Urothelium cell line (cell line): Measurements from ENCODE around the gene APRT.
A peak's percentile ranks its signal among the peaks of the same experiment; 100 is the strongest.
"Not testable (repeated sequence)": the region's sequence is repeated elsewhere in the genome, so short reads cannot be mapped to it uniquely, and the experiment has no call there.

ENCODE experiments used
- DNase-seq: peaks from one replicate; pipeline ENCODE4 v3.0.0; 2011; ENCODE audit warnings: low spot score, mixed read lengths
- FAIRE-seq: peaks from 2 replicates; lab custom pipeline; 2011; peaks lifted over from hg19 to GRCh38; lab: Jason Lieb, UNC

Gene APRT

GRCh38 chr16:88790312-88791211 is 21.2 kb downstream of the APRT start:
- DNase-seq: peak; percentile 70

GRCh38 chr16:88789594-88789993 is 22.1 kb downstream of the APRT start:
- no peak for FAIRE-seq
- DNase-seq: no peak

More at GRCh38 chr16:88790312-88791211, 21.2 kb downstream of the APRT start:
- peak; percentile 5 for FAIRE-seq

DNA sequence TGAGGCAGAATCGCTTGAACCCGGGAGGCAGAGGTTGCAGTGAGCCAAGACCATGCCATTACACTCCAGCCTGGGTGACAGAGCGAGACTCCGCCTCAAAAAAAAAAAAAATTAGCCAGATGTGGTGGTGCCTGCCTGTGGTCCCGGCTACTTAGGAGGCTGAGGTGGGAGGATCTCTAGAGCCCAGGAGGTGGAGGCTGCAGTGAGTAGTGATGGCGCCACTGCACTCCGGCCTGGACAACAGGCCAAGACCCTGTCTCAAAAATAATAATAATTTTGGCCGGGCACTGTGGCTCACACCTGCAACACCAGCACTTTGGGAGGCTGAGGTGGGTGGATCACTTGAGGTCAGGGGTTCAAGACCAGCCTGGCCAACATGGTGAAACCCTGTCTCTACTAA is 23.0 kb downstream of the APRT start:
- not testable (repeated sequence) for FAIRE-seq, DNase-seq

GRCh38 chr16:88787579-88788314 is 24.0 kb downstream of the APRT start:
- no peak for DNase-seq
- FAIRE-seq: no peak

DNA sequence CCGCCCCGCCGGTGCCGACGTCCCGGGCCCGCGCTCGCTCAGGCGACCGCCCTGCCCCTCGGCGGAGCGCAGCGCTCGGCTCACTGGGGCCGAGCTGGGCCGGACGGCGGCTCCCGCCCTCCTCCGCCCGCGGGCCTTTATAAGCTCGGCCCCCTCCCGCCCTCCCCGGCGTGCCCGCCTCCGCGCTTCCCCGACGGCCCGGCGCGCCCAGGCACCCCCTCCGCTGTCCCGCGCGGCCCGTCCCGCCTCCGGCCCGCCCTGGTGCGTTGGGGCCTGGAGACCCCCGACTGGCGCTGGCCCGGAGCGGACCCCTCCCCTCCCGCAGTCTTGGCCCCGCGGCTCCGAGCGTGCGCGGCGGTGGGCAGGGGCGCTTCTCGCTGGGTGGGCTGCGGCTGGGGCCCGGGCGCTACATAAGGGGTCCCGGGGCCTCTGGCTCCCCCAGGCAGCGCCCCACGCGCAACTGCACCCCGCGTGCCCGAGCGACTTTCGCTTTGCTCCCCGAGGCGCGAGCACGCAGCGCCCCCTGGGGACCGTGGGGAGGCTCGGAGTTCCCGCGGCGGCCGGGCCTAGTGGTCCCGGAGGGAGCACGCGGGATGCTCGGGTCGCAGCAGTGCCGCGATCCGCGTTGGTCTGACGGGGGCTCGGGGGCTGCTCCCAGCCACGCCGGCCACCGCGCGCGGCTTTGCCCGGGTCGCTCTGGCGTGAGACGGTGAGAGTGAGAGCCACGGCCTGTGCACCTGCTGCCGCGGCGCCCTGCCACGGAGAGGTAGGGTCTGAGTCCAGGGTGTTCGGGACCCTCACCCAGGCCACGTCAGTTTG is 26.4 kb downstream of the APRT start, which contains the start of gene PIEZO1:
Gene PIEZO1 (minus strand): TSS at position 115 of the 819 bp plus-strand sequence. CDS start 256 bp downstream, outside the sequence.
- DNase-seq (peak; percentile 91), FAIRE-seq (no peak)

GRCh38 chr16:88784856-88785105 is 26.9 kb downstream of the APRT start:
- DNase-seq: no peak
- FAIRE-seq: no peak

DNA sequence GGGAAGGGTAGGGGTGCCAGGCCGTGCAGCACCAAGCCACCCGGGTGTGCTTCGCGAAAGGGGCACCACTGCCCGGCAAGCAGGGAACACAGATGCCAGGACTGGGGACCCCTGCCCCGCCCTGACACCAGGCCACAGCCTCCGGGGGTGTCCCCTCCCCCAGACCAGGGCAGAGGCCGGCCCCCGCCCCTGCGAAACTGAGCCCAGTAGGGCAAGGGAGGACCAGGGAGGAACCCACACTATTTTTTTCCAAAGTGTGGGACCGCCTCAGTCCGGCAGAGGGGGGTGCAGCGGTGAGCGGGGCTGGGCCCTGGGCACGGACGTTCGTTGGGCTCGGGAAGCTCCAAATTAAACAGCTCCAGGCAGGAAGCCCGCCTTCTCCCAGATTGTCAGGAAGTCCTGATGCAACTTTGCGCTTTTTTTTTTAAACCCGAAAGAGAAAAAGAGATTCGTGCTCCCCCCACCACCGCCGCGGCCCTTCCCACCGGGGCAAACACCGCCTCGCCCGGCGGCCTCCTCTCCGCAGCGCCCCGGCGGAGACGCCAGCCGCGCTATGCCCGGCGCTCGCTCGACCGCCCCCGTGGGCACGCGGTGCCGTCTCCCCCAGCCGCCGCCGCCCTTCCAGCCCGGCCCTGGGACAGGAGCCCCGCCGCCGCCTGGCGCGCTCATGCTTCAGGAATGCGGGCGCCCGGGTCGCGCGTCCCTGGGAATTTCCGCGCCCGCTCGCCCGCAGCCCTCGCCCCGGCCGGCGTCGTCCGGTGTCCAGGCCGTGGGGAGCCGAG is 27.5 kb downstream of the APRT start:
- DNase-seq (peak; percentile 76), FAIRE-seq (no peak)

DNA sequence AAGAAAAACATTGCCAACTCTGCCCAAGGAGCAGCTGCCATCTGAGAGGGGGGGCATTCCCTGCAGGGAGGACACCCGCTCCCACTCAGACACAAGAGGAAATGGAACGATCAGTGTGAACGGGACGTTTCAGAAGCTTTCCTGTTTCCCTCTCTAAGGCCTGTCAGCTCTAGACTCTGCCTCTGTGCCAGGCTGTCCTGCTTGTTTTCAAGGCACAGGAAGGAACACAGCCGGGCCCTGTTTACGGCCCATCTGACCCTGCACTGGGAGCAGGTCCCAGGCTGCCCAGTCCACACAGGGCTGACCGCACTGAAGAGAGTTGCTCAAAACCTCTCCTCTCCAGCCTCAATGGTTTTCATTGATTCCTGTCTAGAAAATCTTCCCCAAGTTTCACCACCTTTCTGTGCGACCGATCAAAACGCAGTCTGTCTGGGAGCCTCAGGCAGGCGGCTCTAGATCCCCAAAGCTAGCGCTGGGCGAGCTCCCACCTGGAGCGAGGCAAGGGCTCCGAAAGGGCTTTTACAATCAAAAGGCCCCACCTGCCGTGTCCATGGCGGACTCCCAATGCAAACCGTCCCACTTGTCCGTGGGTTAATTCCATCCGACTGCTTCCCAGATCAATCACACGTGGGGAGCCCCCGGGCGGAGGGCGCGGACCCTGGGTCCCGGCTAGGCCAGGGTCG is 28.2 kb downstream of the APRT start:
- no peak for FAIRE-seq

DNA sequence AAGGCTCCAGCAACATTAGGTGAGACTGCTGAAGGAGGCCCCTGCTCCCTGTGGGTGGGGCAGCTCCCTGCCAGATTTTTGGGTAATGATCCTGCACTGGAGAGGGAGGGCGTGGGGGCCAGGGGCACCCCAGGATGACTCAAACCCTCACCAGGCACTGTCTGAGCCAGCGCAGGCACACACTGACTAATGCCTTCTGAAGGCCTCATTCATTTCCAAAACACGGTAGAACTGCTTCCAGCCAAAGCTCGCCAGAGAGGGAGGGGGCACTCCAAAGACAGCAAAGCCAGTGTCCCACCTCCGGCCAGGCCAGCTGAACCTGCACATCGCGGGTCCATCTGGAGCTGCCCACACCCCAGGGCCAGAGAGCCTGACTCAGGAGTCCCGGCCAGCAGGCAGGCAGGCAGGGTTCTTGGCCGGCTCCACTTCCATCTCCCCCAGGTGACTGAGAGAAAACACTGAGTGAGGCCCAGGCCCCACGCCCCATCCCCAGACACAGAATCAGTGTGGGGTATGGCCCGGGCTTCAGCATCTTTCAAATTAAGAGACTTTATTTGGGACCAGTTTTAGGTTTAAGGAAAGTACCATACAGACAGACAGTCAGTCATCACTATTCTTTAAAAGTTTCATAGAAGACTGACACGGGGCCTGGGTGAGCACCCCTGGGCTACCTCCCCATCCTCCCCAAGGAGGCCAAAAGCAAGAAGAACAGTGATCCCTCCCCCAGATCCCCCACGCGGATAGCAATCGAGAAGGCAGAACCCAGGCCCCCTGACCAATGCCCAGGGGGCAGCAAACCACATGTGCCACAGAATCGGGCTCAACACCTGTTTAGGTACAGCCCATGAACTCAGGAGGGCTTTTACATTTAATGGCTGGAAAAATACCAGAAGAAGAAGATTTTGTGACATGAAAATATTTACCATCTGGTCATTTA is 29.0 kb downstream of the APRT start:
- DNase-seq (peak; percentile 70), FAIRE-seq (no peak)

More for the DNA sequence above, 28.2 kb downstream of the APRT start:
- no peak for DNase-seq

DNA sequence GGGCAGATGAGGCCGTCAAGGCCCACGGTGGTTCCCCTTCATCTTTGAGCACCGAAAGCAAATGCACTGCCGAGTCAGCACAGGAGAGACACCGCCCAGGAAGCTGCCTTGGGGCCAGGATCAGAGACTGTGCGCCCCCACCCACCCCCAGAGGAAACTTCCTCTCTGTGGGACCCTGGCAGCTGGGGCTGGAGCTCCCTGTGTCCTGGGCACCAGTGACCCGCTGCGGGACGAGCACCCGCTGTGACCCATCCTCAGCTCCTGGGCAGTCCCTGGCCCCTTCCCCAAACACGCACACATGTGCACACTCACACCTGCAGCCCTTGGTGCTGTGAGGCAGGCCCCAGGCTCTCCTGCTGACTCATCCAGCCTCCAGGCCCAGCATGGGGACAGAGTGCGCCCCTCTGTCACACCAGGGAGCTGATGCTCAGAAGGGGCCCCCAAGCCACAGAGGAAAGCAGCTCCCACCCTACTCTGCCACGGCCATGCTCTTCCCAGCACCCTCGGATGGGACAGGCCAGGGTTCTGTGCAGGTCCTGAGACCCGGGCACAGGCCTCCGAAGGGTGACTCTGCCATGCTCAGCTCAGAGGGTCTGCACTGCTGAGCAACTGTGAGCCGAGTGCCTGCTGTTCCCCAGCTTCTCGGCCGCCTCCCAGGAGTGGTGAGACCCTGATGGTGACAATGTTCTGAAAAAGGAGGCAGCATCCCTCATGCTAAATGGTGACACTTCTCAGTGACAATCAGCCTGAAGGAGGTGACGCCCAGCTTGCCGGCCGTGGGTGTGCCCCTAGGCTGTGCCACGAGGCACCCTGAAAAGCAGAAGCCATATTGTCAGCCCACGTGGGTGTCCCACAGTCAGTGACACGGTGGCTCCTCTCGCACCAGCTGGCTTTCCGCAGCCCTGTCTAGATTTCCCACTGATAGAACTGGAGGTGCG is 30.3 kb downstream of the APRT start:
- FAIRE-seq (no peak), DNase-seq (no peak)

GRCh38 chr16:88780142-88781062 is 31.3 kb downstream of the APRT start:
- DNase-seq (no peak), FAIRE-seq (no peak)

DNA sequence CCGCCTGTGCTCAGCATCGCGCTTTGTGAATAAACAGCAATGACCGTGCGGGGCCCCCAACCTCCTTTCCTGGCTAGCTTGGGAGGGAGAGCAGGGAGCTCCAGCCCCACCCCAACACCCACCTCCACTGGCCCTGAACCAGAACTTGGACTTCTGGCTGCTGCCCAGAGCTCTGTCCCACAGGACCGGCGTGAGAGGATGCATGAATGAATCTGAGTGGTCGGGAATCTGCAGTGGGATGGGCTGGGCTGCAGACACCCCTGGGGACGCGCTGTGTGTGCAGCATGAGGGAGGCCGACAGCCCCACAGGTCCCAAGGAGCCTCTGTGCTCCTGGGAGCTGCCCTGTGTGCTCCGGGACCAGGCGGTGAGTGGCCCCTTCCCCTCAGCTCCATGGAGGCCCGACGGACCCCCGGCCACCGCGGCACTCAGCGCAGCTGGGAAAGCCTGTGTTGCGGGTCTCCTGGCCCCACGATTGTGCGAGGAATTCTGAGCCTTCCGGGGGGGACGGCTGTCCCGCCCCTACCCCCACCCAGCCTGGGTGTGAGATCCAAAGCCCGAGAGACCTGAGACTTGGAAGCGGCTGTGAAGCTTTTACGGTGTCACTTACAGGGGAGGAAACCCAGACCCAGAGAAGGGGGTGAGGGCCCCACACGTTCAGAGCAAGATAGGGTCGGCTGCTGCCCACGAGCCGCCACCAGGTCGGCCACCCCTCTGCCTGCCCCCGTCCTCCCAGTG is 32.2 kb downstream of the APRT start:
- no peak for DNase-seq
- FAIRE-seq: no peak

- DNase-seq: no peak
- no peak for FAIRE-seq
Observed at GRCh38 chr16:88778541-88779065, 33.1 kb downstream of the APRT start.

GRCh38 chr16:88778271-88778525 is 33.5 kb downstream of the APRT start:
- no peak for DNase-seq
- no peak for FAIRE-seq

GRCh38 chr16:88777471-88778270 is 34.1 kb downstream of the APRT start:
- FAIRE-seq: no peak
- DNase-seq: no peak
